Neutrophil (primary cell): ENCODE results near the gene OPA3.
A peak's percentile ranks its signal among the peaks of the same experiment; 100 is the strongest.

Experiments
- H3K27ac ChIP-seq: fragments of 200-600 bp; sonication (generic); 2 replicates; pipeline ENCODE4 v1.5.1; 2016; ENCODE audit warnings: mild to moderate bottlenecking, moderate library complexity
- H3K27me3 ChIP-seq: fragments of 200-600 bp; sonication (generic); 2 replicates; pipeline ENCODE4 v1.6.0; 2016; ENCODE audit warnings: mild to moderate bottlenecking
- H3K36me3 ChIP-seq: fragments of 200-600 bp; sonication (generic); 2 replicates; pipeline ENCODE4 v1.5.1; 2017
- H3K4me1 ChIP-seq, 2 experiments: fragments of 200-600 bp in 1 of 2; sonication (generic) in 1 of 2; 1 replicate in 1 of 2; 2 replicates in 1 of 2; pipeline versions ENCODE4 v1.5.1 to v1.6.1; 2013 to 2016; ENCODE audit warnings: low read depth in 1 of 2, low read length in 1 of 2, mild to moderate bottlenecking in 1 of 2, moderate library complexity in 1 of 2; ENCODE audit not compliant: control insufficient read depth in 1 of 2, insufficient read depth in 1 of 2
- H3K4me3 ChIP-seq, 2 experiments: fragments of 200-600 bp in 1 of 2; sonication (generic) in 1 of 2; 1 replicate in 1 of 2; 2 replicates in 1 of 2; pipeline ENCODE4 v1.5.1; 2013 to 2016; ENCODE audit warnings: low read depth in 1 of 2, low read length in 1 of 2, mild to moderate bottlenecking in 1 of 2, moderate library complexity in 1 of 2
- H3K9me3 ChIP-seq: fragments of 200-600 bp; sonication (generic); 2 replicates; pipeline ENCODE4 v1.5.1; 2016
- TF ChIP-seq, protein P1 (sequence below): fragments of 200-600 bp; sonication (generic); IDR thresholded peaks from 2 replicates; pipeline ENCODE4 v1.5.1; 2016; ENCODE audit warnings: antibody characterized with exemption

Gene OPA3

DNA sequence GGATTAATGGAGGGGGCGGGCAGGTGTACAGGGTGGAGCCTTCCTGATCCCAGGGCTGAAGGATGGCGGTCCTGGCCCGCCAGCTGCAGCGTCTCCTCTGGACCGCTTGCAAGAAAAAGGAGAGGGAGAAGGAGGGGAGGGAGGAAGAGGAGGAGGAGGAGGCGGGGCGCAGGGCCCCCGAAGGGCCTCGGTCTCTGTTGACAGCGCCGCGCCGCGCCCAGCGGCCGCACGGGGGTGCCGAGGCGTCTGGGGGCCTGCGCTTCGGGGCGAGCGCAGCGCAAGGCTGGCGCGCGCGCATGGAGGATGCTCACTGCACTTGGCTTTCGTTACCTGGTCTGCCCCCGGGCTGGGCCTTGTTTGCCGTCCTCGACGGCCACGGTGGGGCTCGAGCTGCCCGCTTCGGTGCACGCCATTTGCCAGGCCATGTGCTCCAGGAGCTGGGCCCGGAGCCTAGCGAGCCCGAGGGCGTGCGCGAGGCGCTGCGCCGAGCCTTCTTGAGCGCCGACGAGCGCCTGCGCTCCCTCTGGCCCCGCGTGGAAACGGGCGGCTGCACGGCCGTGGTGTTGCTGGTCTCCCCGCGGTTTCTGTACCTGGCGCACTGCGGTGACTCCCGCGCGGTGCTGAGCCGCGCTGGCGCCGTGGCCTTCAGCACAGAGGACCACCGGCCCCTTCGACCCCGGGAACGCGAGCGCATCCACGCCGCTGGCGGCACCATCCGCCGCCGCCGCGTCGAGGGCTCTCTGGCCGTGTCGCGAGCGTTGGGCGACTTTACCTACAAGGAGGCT lies 86.0 kb downstream of the OPA3 start, which contains the start of gene PPM1N:
TSS of gene PPM1N (plus strand) at position 33 of the 785 bp plus-strand sequence. CDS start at position 63, 30 bp downstream.
- H3K4me3 ChIP-seq, result peak within 1 kb of the TSS; percentile 77 to 82
- H3K27me3 ChIP-seq, result peaks cover 55% of the 10 kb centered on the region
- no peaks in the 10 kb centered on the region for H3K36me3 ChIP-seq
- H3K4me1 ChIP-seq, result peaks cover 74 to 76% of the 10 kb centered on the region in 2 experiments
- peak within 1 kb of the TSS; percentile 66 for H3K27ac ChIP-seq
- no peaks in the 10 kb centered on the region for H3K9me3 ChIP-seq
- TF ChIP-seq, protein P1, sequence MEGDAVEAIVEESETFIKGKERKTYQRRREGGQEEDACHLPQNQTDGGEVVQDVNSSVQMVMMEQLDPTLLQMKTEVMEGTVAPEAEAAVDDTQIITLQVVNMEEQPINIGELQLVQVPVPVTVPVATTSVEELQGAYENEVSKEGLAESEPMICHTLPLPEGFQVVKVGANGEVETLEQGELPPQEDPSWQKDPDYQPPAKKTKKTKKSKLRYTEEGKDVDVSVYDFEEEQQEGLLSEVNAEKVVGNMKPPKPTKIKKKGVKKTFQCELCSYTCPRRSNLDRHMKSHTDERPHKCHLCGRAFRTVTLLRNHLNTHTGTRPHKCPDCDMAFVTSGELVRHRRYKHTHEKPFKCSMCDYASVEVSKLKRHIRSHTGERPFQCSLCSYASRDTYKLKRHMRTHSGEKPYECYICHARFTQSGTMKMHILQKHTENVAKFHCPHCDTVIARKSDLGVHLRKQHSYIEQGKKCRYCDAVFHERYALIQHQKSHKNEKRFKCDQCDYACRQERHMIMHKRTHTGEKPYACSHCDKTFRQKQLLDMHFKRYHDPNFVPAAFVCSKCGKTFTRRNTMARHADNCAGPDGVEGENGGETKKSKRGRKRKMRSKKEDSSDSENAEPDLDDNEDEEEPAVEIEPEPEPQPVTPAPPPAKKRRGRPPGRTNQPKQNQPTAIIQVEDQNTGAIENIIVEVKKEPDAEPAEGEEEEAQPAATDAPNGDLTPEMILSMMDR, result no peak

DNA sequence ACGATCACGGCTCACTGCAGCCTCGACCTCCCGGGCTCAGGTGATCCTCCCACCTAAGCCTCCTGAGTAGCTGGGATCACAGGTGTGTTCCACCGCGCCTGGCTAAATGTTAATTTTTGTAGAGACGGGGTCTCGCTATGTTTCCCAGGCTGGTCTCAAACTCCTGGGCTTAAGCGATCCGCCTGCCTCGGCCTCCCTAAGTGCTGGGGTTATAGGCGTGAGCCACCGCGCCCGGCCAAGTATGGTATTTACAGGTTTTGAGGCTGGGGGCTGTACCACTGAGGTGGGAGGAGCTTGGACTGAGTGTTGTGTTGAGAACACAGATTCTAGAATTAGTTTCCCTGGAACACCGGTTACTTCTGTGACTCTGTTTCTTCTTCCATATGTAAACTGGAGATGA lies 86.8 kb downstream of the OPA3 start:
- Histone ChIP-seq H3K27ac (no peak overlapping the region), H3K4me3 (peak overlapping the region; percentile 57 to 82), H3K4me1 (peaks cover 76% of the 10 kb centered on the region in 2 experiments)

DNA sequence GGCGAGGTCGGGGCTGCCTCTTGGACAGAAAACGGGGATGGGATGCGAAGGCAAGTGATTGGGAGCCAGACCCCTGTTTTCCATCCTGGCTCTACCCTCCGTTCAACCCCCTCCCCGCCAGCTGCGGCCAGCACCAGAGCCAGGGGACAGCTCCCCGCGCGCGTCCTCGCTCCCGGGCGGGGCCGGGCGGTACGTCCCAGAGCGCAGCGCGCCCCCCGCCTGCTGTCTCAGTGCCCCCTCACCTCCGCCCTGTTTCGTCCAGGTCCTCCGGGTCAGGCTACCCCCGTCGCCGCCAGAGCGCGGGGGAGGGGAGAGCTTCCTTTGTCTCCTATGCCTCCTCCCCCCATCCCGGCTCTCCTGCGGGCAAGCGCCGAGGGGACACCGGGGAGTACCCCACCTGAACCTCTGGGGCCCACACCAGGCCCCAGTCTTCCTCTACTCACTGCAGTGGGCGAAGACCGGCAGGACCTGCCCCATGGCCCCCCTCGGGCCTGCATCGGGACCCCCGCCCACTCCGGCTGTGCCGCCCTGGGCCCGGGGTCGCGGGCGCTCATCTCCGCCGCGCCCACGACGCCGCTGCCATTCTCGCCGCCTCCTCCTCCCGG lies 88.2 kb downstream of the OPA3 start:
- H3K27me3 ChIP-seq, result peaks cover 72% of the 10 kb centered on the region

More for the DNA sequence above, 86.8 kb downstream of the OPA3 start:
- no peaks in the 10 kb centered on the region for H3K9me3 ChIP-seq
- TF ChIP-seq, protein P1, result no peak
- H3K27me3 ChIP-seq, result peaks cover 63% of the 10 kb centered on the region
- H3K36me3 ChIP-seq, result no peaks in the 10 kb centered on the region

DNA sequence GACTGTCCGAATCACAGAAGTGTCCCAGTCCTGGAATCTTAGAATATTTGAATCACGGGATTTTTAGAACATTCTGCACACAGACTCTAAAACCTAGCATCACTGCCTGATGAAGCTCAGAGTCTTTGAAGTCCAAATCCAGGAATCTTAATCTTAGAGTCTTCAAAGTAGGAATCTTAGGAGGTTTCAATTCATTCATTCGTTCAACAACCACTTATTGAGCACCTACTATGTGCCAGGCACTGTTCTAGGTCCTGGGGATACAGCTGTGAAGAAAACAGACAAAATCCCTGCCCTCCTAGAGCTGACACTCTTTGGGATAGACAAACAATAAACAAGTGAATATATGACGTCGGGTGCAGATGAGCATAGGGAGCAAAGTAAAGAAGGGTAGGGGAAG lies 89.4 kb downstream of the OPA3 start:
- Histone ChIP-seq H3K36me3 (no peaks in the 10 kb centered on the region), H3K4me3 (no peak overlapping the region), H3K4me1 (peaks cover 56 to 57% of the 10 kb centered on the region in 2 experiments), H3K9me3 (no peaks in the 10 kb centered on the region), H3K27me3 (peaks cover 72% of the 10 kb centered on the region), H3K27ac (no peak overlapping the region)
- TF ChIP-seq, protein P1, result no peak

More for the DNA sequence above, 88.2 kb downstream of the OPA3 start:
- H3K27ac ChIP-seq, result peak overlapping the region; percentile 66
- no peaks in the 10 kb centered on the region for H3K36me3 ChIP-seq
- H3K4me3 ChIP-seq, result peak overlapping the region; percentile 77 to 82
- peaks cover 67 to 68% of the 10 kb centered on the region in 2 experiments for H3K4me1 ChIP-seq
- H3K9me3 ChIP-seq, result no peaks in the 10 kb centered on the region
- TF ChIP-seq, protein P1, result no peak

DNA sequence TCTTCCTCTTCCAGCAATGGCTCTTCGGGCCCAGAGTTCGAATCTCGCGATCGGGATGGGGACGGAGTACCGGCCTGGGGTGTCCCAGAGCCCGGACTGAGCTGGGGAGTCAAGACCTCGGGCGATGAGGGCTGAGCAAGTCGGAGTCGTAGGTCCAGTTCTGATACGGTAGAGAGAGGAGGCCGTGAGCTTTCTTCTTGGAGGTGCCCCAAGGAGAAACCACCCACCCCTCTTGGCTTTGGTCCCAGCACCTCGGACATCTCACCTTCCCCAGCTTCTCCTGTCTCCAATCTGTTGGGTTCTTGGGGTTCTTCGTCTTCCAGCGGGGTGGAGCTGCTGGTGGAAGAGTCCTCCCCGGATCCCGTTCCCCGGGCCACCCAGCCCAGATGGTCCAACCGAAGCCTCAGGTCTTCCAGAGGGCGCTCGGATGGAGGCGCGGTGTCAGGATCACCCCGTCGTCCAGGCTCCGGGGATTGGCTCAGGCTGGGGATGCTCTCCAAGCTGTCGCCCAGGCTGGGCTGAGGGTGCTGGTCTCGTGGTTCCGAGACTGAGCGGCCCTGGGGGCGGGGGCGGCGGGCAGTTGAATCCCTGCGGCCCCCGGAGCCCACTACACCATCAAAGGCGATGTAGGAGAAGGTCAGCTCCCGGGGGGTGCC lies 90.2 kb downstream of the OPA3 start:
- Histone ChIP-seq H3K36me3 (no peaks in the 10 kb centered on the region), H3K27me3 (peaks cover 67% of the 10 kb centered on the region), H3K27ac (no peak overlapping the region), H3K4me1 (peaks cover 48 to 49% of the 10 kb centered on the region in 2 experiments), H3K9me3 (no peaks in the 10 kb centered on the region), H3K4me3 (no peak overlapping the region)
- TF ChIP-seq, protein P1, result no peak
